ENCODE measurements around the gene FAM20B.

Gene FAM20B

GRCh38 chr1:179121159-179121938 is 95.7 kb downstream of the FAM20B start:
- TF ChIP-seq FOXP2 (optimal IDR thresholded peaks at IDR 0.05; ENCODE audit: borderline replicate concordance, extremely low read depth, extremely low read length, insufficient read depth) (no peak), POLR2AphosphoS5 (IDR thresholded peaks at IDR 0.05; ENCODE audit: low read depth, low read length) (no peak), SIN3A (IDR thresholded peaks at IDR 0.05; ENCODE audit: borderline replicate concordance, insufficient read depth, low read length) (no peak), REST (IDR thresholded peaks at IDR 0.05; ENCODE audit: insufficient read depth in 1 of 2, low read depth in 2 of 2, low read length in 2 of 2) (no peak), TAF1 (IDR thresholded peaks at IDR 0.05; ENCODE audit: borderline replicate concordance, insufficient read depth, low read length) (no peak)

- no peak for TF ChIP-seq POLR2AphosphoS5 (IDR thresholded peaks at IDR 0.05; ENCODE audit: low read depth, low read length)
- no peak for TF ChIP-seq SIN3A (IDR thresholded peaks at IDR 0.05; ENCODE audit: borderline replicate concordance, insufficient read depth, low read length)
- TF ChIP-seq REST (IDR thresholded peaks at IDR 0.05; ENCODE audit: insufficient read depth in 1 of 2, low read depth in 2 of 2, low read length in 2 of 2): no peak
- no peak for TF ChIP-seq TAF1 (IDR thresholded peaks at IDR 0.05; ENCODE audit: borderline replicate concordance, insufficient read depth, low read length)
- TF ChIP-seq FOXP2 (optimal IDR thresholded peaks at IDR 0.05; ENCODE audit: borderline replicate concordance, extremely low read depth, extremely low read length, insufficient read depth): no peak
Measured at GRCh38 chr1:179124873-179125272, 99.2 kb downstream of the FAM20B start.
